Epithelial cell of proximal tubule (primary cell): ENCODE results near the gene CCSER1. TPM values are rescaled to one million over a fixed set of nuclear protein-coding genes. Genes with fewer than 3 reads are reported as not detected.

Source experiments
- DNase-seq: peaks from one replicate; pipeline ENCODE4 v3.0.0-alpha.2; 2011; ENCODE audit warnings: low read depth
- H3K4me3 ChIP-seq: 2 replicates; pipeline ENCODE4 v1.5.1; 2011; ENCODE audit warnings: low read depth, mild to moderate bottlenecking, low read length
- CTCF ChIP-seq: conservative IDR thresholded peaks from 2 replicates; pipeline ENCODE4 v1.5.1; 2012; ENCODE audit warnings: low read depth, mild to moderate bottlenecking, low read length
- total RNA-seq: library from RNA; depleted of rRNA; stranded (reverse); fragments of >200 nt; gene quantifications from 2 replicates; pipeline ENCODE4 v1.2.3, GENCODE V29; 2015

Gene CCSER1
- total RNA-seq, 1 donor from 2014 or later: not detected

- peak; percentile 30 for DNase-seq
- TF ChIP-seq CTCF: no peak
These were observed 588.0 kb downstream of the CCSER1 start for GRCh38 chr4:90715242-90715641.

GRCh38 chr4:90718931-90719330 is 591.7 kb downstream of the CCSER1 start:
- no peak for TF ChIP-seq CTCF
- DNase-seq: peak; percentile 64

More at GRCh38 chr4:90715242-90715641, 588.0 kb downstream of the CCSER1 start:
- no peak overlapping the region for H3K4me3 ChIP-seq

GRCh38 chr4:90727938-90728337 is 600.7 kb downstream of the CCSER1 start:
- peak; percentile 71 for DNase-seq
- H3K4me3 ChIP-seq: no peak overlapping the region
- no peak for TF ChIP-seq CTCF

More at GRCh38 chr4:90718931-90719330, 591.7 kb downstream of the CCSER1 start:
- H3K4me3 ChIP-seq: no peak overlapping the region

- H3K4me3 ChIP-seq: no peak overlapping the region
- TF ChIP-seq CTCF: no peak
- no peak for DNase-seq
These were observed 603.6 kb downstream of the CCSER1 start for GRCh38 chr4:90730752-90731151.

GRCh38 chr4:90733211-90733610 is 606.0 kb downstream of the CCSER1 start:
- TF ChIP-seq CTCF: no peak
- DNase-seq: no peak
- H3K4me3 ChIP-seq: no peak overlapping the region

- H3K4me3 ChIP-seq: no peak overlapping the region
- TF ChIP-seq CTCF: no peak
- no peak for DNase-seq
These were observed 618.0 kb downstream of the CCSER1 start for GRCh38 chr4:90745176-90745575.

- H3K4me3 ChIP-seq: no peak overlapping the region
- DNase-seq: no peak
- no peak for TF ChIP-seq CTCF
These were observed 625.9 kb downstream of the CCSER1 start for GRCh38 chr4:90753068-90753467.
